TTC549 (cell line): ENCODE measurements around the gene CPNE4.

Source experiments
- FAIRE-seq: peaks from 2 replicates; lab custom pipeline; 2012; peaks lifted over from hg19 to GRCh38; lab: Jason Lieb, UNC

CPNE4 gene

GRCh38 chr3:131795390-131796090 is 239.3 kb downstream of the CPNE4 start:
- FAIRE-seq: no peak

DNA sequence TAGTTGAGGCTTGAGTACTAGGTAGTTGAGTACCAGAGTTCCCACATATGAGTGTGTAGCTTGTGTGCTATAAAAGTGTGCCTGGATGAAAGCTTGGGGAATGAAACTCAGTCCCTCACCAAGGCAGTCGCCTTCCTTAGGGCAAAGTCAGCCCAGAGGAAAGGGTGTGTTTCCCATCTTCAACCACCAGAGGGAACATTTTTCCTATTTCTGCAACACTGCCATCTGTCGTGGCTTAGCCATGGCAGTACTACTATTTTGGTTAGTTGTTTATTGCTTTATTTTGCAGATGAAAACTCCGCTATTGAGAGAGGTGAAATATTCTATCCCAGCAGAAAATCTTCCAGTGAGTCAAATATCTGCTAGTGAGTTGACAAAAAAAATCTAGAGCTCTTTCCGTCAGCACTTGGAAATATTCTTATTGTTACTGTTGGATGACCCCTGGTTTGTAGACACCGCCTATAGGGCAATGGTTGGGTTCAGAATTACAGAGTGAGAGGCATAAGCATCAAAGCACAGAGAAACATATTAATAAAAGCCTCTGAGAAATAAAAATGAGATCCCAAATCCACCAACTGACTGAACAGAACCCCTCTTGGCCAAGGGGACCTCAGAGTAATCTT is 239.9 kb downstream of the CPNE4 start:
- FAIRE-seq: no peak

GRCh38 chr3:131793870-131794269 is 240.9 kb downstream of the CPNE4 start:
- FAIRE-seq: no peak

DNA sequence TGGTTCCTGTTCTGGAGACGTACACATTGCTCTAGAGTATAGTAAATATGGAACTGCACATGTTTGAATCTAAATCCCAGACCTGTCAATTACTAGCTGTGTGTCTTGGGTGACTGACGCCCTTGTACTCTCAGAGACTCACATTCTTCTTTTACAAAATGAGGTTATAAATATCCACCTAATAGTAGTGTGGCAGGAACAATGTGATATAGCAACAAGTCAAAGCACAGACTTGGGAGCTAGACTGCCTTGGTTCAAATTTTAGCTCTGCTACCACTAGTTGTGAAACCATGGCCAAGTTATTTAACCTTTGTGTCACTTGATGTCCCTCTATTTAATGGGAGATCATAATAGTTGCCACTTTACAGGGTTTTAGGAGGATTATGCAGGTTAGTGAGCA is 245.6 kb downstream of the CPNE4 start:
- no peak for FAIRE-seq

DNA sequence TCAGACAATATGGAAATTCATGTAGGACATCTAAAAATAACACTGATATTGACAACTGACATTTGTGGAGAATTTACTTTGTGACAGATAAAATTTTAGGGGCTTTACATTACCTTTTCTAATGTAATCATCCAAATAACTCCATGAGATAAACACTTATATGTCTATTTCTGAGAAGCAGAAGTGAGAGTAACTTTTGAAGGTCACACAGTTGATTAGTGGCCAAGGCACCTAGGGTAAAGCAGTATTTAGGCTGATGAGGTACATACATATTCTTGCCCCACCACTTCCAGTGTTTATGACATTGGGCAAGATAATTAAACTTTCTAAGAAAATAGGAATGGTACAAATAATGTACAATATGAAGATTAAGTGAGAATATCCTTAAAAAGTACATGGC is 248.4 kb downstream of the CPNE4 start:
- no peak for FAIRE-seq

GRCh38 chr3:131782751-131783150 is 252.1 kb downstream of the CPNE4 start:
- no peak for FAIRE-seq

- no peak for FAIRE-seq
Observed at GRCh38 chr3:131778526-131778925, 256.3 kb downstream of the CPNE4 start.

DNA sequence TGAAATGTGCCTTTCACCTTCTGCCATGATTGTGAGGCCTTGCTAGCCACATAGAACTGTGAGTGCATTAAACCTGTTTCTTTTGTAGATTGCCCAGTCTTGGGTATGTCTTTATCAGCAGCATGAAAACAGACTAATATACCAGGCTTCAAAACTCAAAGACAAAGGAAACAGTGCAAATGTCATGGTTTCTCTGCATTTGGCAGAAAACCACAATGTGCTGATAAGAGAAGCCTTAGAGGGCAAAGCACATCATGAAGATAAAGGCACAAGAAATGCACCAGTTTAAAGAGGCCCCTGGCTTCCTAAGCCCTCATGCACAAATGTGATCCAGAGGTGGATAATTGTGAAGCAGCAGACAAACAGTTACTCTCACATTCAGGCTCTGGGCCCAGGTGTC is 259.2 kb downstream of the CPNE4 start:
- FAIRE-seq: no peak

GRCh38 chr3:131772269-131773026 is 262.4 kb downstream of the CPNE4 start:
- FAIRE-seq: no peak

- FAIRE-seq: no peak
Observed at GRCh38 chr3:131762981-131763564, 271.7 kb downstream of the CPNE4 start.

DNA sequence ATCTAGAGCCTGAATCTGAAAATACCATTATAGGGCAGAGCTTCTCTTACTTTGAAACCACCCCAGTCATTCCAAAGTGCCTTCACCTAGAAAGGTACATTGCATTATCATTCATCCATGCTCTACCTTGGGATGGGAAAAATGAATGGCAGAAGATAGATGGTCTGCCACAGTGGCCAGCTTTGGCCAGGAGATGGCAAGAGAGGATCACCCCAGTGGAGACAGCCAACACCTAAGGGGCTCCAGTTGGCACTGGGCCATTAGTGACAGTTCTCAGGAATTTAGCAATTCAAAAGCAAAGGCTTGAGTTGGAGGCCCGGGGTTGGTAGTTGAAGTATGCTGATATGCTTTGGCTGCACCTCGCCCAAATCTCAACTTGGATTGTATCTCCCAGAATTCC is 278.4 kb downstream of the CPNE4 start:
- FAIRE-seq: no peak

GRCh38 chr3:131755380-131755779 is 279.4 kb downstream of the CPNE4 start:
- no peak for FAIRE-seq

- FAIRE-seq: no peak
Observed at GRCh38 chr3:131750256-131750655, 284.6 kb downstream of the CPNE4 start.

DNA sequence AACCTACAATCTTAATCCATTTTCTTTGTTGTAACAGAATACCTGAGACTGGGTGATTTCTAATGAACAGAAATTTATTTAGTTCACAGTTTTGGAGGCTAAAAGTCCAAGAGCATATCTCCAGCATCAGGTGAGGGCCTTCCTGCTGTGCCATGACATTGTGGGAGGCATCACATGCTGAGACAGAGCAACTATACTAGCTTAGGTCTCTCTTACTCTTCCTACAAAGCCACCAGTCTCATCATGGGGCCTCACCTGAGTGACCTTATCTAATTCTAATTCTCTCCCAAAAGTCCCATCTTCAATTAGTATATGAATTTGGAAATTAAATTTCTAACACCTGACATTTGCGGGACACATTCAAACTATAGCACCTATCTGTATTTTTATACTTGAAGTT is 285.0 kb downstream of the CPNE4 start:
- no peak for FAIRE-seq

- no peak for FAIRE-seq
Observed at GRCh38 chr3:131747466-131747865, 287.3 kb downstream of the CPNE4 start.

DNA sequence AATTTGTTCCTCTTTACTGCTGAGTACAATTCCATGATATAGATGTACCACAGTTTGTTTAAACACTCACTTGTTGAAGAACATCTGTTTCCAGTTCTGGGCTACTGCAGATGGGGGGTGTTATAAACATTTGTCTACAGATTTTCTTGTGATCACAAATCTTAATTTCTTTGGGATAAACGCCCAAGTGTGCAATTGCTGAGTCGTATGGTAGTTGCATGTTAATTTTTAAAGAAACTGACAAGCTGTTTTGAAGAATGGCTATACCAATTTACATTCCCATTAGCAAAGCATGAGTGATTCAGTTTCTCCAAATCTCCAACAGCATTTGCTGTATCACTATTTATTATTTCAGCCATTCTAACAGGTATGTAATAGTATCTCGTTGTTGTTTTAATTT is 290.0 kb downstream of the CPNE4 start:
- FAIRE-seq: no peak

DNA sequence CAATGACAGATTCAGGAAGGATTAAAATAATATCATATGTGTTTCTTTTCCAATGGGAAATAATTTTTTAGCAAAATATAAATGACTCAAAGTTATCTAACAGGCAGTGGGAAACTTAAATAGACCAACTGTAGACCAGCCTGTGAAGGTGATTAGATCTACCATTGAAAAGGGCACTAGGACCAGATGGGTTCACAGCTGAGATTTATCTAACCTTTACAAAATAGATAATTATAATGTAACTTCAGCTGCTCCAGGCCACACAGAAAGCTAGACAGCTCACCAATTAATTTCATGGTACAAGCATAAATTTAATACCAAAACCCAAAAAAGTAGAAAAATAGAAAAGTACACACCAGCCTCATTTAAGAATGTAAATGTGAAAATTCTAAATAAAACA is 291.7 kb downstream of the CPNE4 start:
- FAIRE-seq: no peak

DNA sequence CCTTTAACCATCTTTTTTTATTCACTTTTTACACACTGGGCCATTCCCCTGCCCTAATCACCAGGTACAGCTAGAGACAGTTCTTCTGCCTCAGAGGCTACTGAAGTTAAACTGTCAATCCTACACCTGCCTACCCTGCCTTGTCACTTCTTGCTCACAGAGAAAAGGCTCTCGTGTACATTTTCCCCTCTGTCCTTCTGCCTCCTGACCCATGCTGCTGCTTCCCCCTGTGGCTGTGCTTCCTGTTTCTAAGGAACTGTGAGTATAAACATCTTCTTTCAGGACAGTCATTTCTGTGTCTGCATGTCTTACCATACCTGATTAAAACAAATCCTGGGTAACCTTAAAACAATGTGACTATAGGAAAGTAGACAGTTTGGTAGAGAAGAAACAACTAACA is 295.6 kb downstream of the CPNE4 start:
- no peak for FAIRE-seq

DNA sequence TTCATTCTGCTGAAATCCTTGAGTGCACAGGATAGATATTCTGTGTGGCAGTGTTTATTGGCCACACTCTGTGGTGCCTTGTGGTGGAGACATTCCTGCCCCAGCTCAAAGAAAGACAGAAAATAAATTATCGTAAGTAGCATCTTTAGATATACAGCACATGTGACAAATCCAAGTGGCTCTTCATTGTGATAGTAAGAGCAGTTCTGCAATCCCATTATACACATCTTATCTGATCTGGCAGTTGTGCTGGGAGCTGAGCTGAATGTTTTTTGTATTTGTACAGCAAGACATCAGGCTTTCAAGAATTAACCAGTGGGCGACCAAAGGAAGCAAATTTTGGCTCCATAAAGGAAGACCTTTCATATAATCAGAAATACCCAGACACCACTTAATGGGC is 296.7 kb downstream of the CPNE4 start:
- FAIRE-seq: no peak

- FAIRE-seq: no peak
Observed at GRCh38 chr3:131735544-131735943, 299.3 kb downstream of the CPNE4 start.

GRCh38 chr3:131735116-131735515 is 299.7 kb downstream of the CPNE4 start:
- no peak for FAIRE-seq

- no peak for FAIRE-seq
Observed at GRCh38 chr3:131733086-131733841, 301.6 kb downstream of the CPNE4 start.
